Fibroblast of lung (primary cell): ENCODE measurements around the gene EIF4B. TPM values are rescaled to one million over a fixed set of nuclear protein-coding genes. Genes with fewer than 3 reads are reported as not detected.

Experiments used
- DNase-seq, 2 donors: peaks; one replicate each; pipeline versions ENCODE4 v3.0.0 to v3.0.0-alpha.2; 2010; ENCODE audit warnings: low read depth in 2 of 2
- H2AFZ ChIP-seq: 2 replicates; pipeline ENCODE4 v1.5.1; 2012; ENCODE audit warnings: low read length, control low read depth, inconsistent platforms
- H3K27ac ChIP-seq: 2 replicates; pipeline ENCODE4 v1.5.1; 2011; ENCODE audit warnings: low read length, control low read depth; ENCODE audit not compliant: insufficient read depth
- H3K27me3 ChIP-seq: 2 replicates; pipeline ENCODE4 v1.5.1; 2011; ENCODE audit warnings: mild to moderate bottlenecking, low read length; ENCODE audit not compliant: control insufficient read depth, insufficient read depth
- H3K36me3 ChIP-seq: 2 replicates; pipeline ENCODE4 v1.5.1; 2011; ENCODE audit warnings: low read length; ENCODE audit not compliant: control insufficient read depth, insufficient read depth
- H3K4me1 ChIP-seq: 2 replicates; pipeline ENCODE4 v1.5.1; 2011; ENCODE audit warnings: low read length; ENCODE audit not compliant: control insufficient read depth, insufficient read depth; ENCODE audit errors: extremely low read depth
- H3K4me2 ChIP-seq: 2 replicates; pipeline ENCODE4 v1.5.1; 2011; ENCODE audit warnings: low read length, control low read depth; ENCODE audit not compliant: insufficient read depth; ENCODE audit errors: extremely low read depth
- H3K4me3 ChIP-seq, 4 experiments: fragments of 200-600 bp in 1 of 4; sonication (generic) in 1 of 4; replicated peaks in 1 of 4; 2 replicates each; pipeline ENCODE4 v1.5.1; 2011 to 2016; ENCODE audit warnings: low read length in 4 of 4, low read depth in 3 of 4, mild to moderate bottlenecking in 3 of 4, control low read depth in 2 of 4, inconsistent platforms in 1 of 4, mixed read lengths in 1 of 4; ENCODE audit not compliant: insufficient read depth in 1 of 4; ENCODE audit errors: control extremely low read depth in 1 of 4
- H3K79me2 ChIP-seq: 2 replicates; pipeline ENCODE4 v1.5.1; 2012; ENCODE audit warnings: mild to moderate bottlenecking, low read length, inconsistent platforms; ENCODE audit not compliant: control insufficient read depth, insufficient read depth
- H3K9ac ChIP-seq: 2 replicates; pipeline ENCODE4 v1.5.1; 2011; ENCODE audit warnings: mild to moderate bottlenecking, low read length, control low read depth; ENCODE audit not compliant: insufficient read depth
- H3K9me3 ChIP-seq: 2 replicates; pipeline ENCODE4 v1.5.1; 2012; ENCODE audit warnings: low read depth, low read length; ENCODE audit not compliant: control insufficient read depth, insufficient read depth
- H4K20me1 ChIP-seq: 2 replicates; pipeline ENCODE4 v1.5.1; 2011; ENCODE audit warnings: low read length; ENCODE audit not compliant: control insufficient read depth, insufficient read depth; ENCODE audit errors: extremely low read depth
- EZH2 ChIP-seq: IDR thresholded peaks from 2 replicates; pipeline ENCODE4 v1.5.1; 2012; ENCODE audit warnings: low read length, control low read depth, mild to moderate bottlenecking; ENCODE audit errors: missing control alignments
- polyA plus RNA-seq, 2 donors: library from polyadenylated mRNA; depleted of rRNA in 1 of 2; stranded (reverse) in 1 of 2; unstranded in 1 of 2; fragments of >200 nt; gene quantifications; 2 replicates each; pipeline ENCODE4 v1.2.1, GENCODE V29; 2011 to 2012; ENCODE audit warnings: missing spikeins in 1 of 2
- total RNA-seq: library from RNA; depleted of rRNA; stranded (reverse); fragments of >200 nt; gene quantifications from 2 replicates; pipeline ENCODE4 v1.2.1, GENCODE V29; 2014
- TF ChIP-seq, protein P1 (sequence below), 2 donors: IDR thresholded peaks in 1 of 2; conservative IDR thresholded peaks in 1 of 2; 1 replicate in 1 of 2; 2 replicates in 1 of 2; pipeline ENCODE4 v1.5.1; 2011 to 2012; ENCODE audit warnings: low read length in 2 of 2, control low read depth in 1 of 2, inconsistent platforms in 1 of 2, low read depth in 1 of 2, mild to moderate bottlenecking in 1 of 2

Gene EIF4B
- total and polyA plus RNA-seq, 2 donors (not counting 1 experiment from before 2014, with no cell fraction given): 466 to 1,180 TPM

DNA sequence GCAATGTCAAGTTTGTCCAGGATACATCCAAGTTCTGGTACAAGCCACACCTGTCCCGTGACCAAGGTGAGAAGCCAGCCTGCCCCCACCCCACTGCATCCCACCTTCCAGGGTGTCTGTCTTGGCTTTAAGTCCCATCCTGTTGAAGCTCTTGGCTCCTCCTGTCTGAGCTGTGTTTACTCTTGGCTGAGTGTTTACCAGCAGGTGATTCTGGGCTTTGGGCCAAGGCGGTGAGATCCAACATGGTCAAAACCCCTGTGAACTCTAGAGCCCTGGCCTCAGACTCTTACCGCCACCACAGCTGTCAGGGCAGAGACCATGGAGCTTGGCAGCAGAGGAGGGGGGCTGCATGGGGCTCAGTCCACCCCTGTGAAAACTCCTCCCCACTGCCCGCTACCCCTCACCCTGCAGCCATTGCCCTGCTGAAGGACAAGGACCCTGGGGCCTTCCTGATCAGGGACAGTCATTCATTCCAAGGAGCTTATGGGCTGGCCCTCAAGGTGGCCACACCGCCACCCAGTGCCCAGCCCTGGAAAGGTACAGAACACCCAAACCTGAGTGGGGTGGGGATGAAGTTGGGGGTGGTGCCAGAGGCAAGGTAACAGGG lies 55.3 kb downstream of the EIF4B start:
- H3K4me1 ChIP-seq: peaks cover 51% of the 10 kb centered on the region
- no peak overlapping the region for H3K4me3 ChIP-seq
- no peaks in the 10 kb centered on the region for H3K9me3 ChIP-seq
- H3K27ac ChIP-seq: no peak overlapping the region
- H3K4me2 ChIP-seq: no peak overlapping the region
- no peak for TF ChIP-seq EZH2
- TF ChIP-seq, protein P1, sequence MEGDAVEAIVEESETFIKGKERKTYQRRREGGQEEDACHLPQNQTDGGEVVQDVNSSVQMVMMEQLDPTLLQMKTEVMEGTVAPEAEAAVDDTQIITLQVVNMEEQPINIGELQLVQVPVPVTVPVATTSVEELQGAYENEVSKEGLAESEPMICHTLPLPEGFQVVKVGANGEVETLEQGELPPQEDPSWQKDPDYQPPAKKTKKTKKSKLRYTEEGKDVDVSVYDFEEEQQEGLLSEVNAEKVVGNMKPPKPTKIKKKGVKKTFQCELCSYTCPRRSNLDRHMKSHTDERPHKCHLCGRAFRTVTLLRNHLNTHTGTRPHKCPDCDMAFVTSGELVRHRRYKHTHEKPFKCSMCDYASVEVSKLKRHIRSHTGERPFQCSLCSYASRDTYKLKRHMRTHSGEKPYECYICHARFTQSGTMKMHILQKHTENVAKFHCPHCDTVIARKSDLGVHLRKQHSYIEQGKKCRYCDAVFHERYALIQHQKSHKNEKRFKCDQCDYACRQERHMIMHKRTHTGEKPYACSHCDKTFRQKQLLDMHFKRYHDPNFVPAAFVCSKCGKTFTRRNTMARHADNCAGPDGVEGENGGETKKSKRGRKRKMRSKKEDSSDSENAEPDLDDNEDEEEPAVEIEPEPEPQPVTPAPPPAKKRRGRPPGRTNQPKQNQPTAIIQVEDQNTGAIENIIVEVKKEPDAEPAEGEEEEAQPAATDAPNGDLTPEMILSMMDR (conservative IDR thresholded peaks at IDR 0.05 in 1 of 2, IDR thresholded peaks at IDR 0.05 in 1 of 2; ENCODE audit: low read depth in 1 of 2, low read length in 2 of 2): no peak
- H3K79me2 ChIP-seq: no peaks in the 10 kb centered on the region
- no peaks in the 10 kb centered on the region for H4K20me1 ChIP-seq
- no peak overlapping the region for H3K9ac ChIP-seq
- no peaks in the 10 kb centered on the region for H3K27me3 ChIP-seq
- H3K36me3 ChIP-seq: peaks cover 52% of the 10 kb centered on the region
- DNase-seq: no peak
- H2AFZ ChIP-seq: no peak overlapping the region

DNA sequence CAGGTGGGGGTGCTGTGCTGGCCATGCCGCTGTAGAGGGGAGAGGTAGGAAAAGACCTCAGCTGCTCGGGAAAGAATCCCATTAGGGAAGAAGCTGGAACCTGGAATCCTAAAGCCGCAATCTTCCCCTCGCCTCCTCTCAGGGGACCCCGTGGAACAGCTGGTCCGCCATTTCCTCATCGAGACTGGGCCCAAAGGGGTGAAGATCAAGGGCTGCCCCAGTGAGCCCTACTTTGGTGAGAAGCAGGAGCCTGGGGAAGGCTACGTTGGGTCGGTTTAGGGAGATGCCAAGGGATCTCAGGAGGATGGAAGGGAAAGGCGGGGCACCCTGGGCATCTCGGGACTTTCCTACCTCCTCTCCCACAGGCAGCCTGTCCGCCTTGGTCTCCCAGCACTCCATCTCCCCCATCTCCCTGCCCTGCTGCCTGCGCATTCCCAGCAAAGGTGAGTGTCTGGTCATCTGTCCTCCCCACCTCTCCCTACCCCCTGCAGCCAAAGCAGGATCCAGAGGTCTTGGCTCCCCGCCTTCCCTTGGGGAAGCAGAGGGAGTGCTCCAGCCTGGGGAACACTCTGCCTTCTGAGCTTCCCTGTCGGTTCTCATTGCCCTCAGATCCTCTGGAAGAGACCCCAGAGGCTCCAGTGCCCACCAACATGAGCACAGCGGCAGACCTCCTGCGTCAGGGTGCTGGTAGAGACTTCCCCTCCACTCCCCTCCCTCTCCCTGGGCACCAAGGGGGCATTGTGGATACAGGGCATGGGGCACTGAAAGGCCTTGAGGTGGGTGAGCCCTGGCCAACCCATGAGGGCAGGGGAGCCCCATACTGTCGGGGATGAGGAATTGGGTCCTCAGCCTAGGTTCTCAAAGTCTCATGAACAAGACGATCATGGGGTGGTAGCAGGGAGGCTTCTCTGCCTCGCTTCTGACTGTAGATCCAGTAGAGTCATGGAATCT lies 56.0 kb downstream of the EIF4B start:
- no peaks in the 10 kb centered on the region for H3K27me3 ChIP-seq
- peak overlapping the region; percentile 24 for H3K27ac ChIP-seq
- no peak overlapping the region for H3K9ac ChIP-seq
- peaks cover 49% of the 10 kb centered on the region for H3K36me3 ChIP-seq
- no peak for DNase-seq
- TF ChIP-seq EZH2: no peak
- TF ChIP-seq, protein P1 (conservative IDR thresholded peaks at IDR 0.05 in 1 of 2, IDR thresholded peaks at IDR 0.05 in 1 of 2; ENCODE audit: low read depth in 1 of 2, low read length in 2 of 2): no peak
- H3K9me3 ChIP-seq: no peaks in the 10 kb centered on the region
- no peak overlapping the region for H2AFZ ChIP-seq
- no peaks in the 10 kb centered on the region for H3K79me2 ChIP-seq
- no peak overlapping the region for H3K4me2 ChIP-seq
- no peaks in the 10 kb centered on the region for H4K20me1 ChIP-seq
- no peak overlapping the region for H3K4me3 ChIP-seq
- peaks cover 56% of the 10 kb centered on the region for H3K4me1 ChIP-seq

DNA sequence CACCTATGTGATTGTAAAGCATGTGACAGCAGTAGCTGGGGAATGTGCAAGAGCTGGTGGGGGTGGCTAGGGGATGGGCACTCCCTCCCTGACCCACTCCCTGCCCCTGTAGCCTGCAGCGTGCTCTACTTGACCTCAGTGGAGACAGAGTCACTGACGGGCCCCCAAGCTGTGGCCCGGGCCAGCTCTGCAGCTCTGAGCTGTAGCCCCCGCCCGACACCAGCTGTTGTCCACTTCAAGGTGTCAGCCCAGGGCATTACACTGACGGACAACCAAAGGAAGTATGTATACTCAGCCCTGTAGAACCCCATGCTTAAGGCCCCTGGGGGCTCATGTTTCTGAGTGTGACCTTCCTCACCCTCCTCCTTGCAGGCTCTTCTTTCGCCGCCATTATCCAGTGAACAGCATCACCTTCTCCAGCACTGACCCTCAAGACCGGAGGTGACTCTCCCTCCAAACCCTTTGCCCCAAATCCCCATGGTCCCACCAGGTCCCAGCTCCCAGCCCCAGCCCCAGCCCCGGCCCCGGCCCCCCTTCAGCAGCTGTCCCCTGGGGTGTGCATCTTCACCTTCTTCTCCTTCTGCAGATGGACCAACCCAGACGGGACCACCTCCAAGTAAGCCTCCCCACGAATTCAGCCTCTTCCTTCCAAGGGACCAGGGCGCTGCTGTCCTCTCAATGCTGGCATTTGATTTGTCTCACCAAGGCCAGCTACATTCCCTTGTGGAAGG lies 56.9 kb downstream of the EIF4B start:
- Histone ChIP-seq H3K4me3 (no peak overlapping the region), H3K79me2 (no peaks in the 10 kb centered on the region), H2AFZ (no peak overlapping the region), H3K4me2 (no peak overlapping the region), H3K36me3 (peaks cover 41% of the 10 kb centered on the region), H3K27me3 (no peaks in the 10 kb centered on the region), H3K27ac (peak overlapping the region; percentile 58), H3K9ac (no peak overlapping the region), H3K4me1 (peaks cover 61% of the 10 kb centered on the region), H4K20me1 (no peaks in the 10 kb centered on the region), H3K9me3 (no peaks in the 10 kb centered on the region)
- no peak for DNase-seq
- TF ChIP-seq, protein P1 (conservative IDR thresholded peaks at IDR 0.05 in 1 of 2, IDR thresholded peaks at IDR 0.05 in 1 of 2; ENCODE audit: low read depth in 1 of 2, low read length in 2 of 2): no peak
- TF ChIP-seq EZH2: no peak
